ENCODE results near the gene IL15RA.
"Not testable (repeated sequence)": the region's sequence is repeated elsewhere in the genome, so short reads cannot be mapped to it uniquely, and the experiment has no call there.

Gene IL15RA

DNA sequence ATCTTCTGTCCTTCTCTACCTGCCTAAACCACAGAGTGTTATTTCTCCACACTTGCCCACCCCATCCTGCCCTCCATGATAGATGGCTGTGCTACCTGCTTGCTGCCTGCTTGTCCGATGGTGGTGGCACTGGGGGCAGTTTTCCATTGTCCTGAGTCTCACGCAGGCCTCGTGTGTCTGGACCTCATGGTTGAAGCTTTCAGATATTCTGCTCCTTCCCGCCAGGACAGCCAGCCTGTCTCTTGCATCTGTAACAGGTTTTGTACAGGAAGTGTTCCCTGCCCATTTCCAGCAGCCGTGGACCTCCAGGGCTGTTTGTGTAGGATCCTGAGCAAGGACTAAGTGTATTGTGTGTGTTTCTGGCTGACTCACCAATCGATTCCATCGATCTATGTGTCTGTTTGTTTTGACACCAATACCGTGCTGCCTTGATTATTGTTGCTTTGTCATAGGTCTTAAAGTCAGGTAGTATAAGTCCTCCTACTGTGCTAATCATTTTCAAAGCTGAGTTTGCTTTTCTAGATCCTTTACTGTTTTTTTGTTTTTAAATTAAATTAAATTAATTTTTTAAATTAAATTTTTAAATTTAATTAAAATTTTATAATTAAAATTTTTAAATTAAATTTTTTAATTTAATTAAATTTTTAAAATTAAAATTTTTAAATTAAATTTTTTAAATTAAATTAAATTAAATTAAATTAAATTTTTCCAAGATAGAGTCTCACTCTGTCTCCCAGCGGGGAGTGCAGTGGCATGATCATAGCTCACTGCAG lies 8.5 kb downstream of the IL15RA start:
- no peak for DNase-seq

DNA sequence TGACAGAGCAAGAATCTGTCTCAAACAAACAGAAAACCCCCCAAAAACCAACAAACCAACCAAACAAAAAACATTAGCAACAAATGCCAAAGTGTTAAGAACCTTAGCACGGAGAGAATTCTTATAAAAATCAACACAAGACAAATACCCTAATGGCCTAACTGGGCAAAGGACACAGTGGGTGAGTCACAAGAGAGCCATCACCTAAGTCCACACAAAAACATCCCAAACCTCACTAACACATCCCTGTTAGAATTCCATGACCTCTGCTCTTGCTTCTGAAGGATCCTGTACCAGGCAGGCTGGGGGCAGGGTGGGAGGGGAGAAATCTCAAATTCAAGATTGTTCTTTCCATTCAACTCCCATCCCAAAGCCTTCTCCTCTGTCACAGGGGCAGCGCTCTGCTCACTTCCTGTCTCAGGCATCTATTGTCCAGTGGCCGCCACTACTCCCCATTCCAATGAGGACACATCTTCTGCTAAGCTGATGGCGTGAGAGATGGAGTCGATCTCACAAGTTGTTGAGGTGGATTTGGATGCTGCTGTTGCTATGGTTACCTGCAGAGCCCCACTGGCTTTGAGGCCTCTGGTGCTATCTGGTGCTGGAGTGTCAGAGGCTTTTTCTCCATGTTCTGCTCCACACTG lies 9.2 kb downstream of the IL15RA start:
- no peak for DNase-seq

DNA sequence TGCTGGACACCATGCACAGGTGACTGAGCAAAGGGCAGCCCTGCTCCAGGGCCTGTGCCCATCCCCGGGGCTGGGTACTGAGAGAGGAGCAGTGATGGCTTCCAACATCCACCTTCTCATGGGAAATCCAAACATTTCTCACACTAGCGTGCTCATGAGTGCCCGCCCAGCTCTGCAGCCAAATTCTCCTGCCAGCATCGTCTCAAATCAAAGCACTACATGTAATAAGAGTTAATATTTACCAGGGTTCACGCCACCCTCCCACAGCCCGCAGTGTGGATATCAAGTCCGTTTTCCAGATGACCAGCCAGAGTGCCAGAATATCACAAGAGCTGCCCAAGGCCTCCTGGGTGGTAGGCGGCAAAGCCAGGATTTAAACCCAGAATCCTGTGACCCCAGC lies 12.1 kb downstream of the IL15RA start:
- DNase-seq: no peak

DNA sequence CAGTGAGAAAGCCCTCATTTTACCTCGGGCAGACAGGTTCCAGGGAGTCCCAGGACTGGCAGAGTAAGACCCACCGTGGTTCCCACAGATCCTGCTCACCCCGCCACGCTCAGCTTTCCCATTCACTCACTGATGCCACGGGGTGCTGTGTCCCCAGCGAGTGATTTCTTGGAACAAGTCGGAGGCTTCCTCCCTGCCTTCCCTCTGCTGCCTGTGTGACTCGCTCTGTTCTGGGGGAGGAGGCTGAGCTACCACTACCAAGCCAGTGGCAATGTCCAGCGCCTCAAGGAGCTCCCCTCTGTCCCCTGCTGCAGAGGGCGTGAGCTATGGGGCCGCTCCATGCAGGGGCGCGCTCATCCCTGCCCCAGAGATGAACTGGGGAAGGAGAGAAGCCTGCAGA lies 12.6 kb downstream of the IL15RA start:
- DNase-seq: no peak

DNA sequence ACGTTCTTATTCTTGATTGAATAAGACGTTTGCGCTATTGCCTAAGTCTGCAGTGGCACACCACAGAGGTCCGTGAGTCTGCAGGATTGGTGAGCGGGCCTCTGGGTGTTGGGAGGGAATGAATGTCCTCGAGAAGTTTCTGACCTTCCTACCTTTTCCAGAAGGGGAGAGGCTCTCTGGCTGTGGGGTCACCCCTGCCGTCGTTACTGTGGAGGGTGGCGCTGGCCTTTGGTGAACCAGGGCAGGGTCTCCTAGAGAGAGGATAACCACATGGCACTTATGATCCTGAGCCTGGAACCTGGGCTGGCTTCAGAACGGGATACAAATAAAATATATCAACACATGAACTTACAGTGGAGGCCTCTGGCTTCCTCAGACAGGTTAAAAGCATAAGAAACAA lies 13.8 kb downstream of the IL15RA start:
- no peak for DNase-seq

DNA sequence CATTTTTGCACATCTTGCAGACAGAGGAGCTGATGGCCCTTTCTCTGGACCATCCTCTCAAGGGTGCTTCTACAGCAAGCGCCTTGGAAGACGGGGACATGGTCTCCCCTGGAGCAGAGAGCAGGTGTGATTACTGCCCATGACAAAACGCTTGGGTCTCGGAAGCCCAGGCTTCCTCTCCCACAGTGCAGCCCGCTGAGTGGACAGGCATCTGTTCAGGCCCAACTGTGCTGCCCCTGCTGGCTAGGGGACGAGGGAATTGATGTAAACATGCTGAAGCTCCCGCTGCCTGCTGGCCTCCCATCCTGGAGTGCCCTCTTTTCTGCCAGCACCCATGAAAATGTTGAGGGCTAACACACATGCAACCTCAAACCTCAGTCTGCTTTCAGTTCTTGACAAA lies 14.3 kb downstream of the IL15RA start:
- no peak for DNase-seq

DNA sequence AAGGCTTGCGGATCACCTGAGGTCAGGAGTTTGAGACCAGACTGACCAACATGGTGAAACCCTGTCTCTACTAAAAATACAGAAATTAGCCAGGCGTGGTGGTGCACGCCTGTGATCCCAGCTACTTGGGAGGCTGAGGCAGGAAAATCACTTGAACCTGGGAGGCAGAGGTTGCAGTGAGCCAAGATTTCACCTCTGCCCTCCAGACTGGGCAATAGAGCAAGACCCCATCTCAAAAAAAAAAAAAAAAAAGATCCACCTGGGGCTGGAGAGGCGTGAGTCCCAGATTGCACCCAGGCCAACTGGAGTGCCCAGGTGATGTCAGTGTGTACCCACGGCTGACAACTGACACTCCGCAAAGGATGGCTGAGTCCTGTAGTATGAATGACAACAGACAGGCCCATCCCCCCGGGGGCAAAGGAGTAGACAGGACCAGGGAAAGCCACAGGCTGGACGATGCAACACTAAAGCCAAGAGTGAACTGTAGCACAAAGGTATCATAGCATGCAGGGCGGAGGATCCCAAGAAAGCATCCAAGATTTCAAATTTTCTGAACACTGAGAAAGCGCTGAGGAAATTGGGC lies 14.9 kb downstream of the IL15RA start:
- DNase-seq: not testable (repeated sequence)

DNA sequence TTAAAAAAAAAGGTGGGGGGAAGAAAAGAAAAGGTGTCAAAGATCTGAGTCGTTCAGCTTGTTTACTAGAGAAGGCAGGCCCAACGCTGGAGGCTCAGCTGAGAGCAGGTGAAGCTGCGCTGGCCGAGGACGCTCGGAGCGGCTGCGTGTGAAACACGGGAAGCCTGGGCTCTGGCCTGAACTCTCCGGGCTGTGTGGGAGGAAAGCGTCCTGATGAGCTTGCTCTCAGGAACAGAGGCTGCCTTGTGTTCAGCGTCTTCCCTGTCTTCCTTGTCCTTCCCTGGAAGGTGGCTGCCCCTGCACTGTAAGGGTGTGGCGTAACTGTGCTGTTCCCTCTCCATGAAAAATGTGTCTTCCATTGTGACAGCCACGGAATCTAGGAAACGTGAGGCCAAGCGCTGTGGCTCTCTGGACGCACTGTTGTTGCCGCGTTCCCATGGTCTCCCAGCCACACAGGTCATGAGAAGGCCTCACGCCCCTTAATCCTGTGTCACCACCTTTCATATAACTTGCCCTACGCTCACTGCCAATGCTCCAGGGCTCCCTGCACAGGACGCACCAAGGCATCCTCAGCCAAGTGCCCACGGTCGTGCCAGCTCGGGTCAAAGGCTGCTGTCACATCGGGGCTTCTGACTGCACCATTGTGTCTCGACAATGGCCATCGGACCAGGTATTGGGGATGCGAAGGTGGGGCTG lies 15.8 kb downstream of the IL15RA start:
- no peak for DNase-seq

DNA sequence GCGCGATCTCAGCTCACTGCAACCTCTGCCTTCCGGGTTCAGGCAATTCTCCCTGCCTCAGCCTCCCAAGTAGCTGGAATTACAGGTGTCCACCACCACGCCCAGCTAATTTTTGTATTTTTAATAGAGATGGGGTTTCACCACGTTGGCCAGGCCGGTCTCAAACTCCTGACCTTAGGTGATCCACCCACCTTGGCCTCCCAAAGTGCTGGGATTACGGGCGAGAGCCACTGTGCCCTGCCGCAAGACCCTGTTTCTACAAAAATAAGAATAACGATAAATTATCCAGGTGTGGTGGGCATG lies 16.4 kb downstream of the IL15RA start:
- DNase-seq: not testable (repeated sequence)

DNA sequence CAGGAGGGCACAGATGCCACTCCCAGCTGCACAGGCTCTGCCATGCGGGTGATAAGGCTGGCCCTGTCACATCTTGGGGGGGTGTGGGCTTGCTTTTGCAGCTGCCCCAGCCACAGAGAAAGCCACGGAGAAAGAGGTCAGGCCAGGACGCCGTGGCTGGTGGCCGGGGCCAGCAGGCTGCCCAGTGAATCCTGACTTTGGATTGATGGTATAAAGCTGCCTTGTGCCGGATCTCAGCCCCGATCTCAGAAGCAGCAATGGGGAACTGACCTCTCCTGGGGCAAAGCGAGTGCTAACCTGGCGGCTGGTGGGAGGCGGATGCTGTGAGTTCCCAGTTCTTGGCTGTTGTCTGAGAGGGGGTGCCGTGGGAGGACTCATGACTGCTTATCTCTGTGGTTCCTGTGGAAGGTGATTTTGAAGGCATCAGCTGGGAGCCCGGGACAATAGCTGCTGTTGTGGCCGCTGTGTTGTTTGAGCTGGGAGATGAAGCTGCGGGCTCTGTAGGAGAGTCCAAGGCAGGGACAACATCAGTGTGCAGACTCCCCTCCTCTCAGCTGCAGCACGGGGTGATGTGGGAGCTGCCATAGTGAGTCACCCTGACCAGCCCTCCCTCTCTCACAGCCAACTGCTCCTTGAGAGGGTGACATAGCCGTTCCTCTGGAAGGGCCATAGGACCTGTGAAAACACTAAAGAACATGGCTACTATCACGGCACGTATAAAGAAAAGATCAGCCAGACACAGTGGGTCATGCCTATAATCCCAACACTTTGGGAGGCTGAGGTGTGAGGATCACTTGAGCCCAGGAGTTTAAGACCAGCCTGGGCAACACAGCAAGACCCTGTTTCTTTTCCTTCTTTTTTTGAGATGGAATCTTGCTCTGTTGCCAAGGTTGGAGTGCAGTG lies 17.0 kb downstream of the IL15RA start:
- no peak for DNase-seq

DNA sequence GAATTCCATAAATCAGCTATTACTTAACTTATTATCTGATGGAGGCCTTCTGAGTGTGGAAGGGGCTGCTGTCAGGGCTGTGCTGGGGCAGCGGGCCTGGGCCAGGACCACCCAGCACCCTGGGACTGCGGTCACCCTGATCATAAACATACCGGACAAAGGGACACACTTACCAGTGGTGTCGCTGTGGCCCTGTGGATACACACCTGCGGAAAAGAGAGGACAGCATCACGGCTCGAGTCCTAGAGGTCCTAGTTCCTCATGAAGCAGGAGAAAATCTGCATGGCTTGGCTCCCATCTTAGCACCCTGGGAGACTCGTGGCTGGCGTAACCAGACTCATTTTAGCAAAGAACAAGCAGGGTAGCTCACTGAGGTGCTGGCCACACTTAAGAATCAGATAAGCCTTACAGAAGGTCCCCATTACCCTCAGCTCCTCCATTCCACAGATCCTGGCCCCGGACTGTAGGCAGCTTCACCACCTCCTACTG lies 17.7 kb downstream of the IL15RA start:
- no peak for DNase-seq

DNA sequence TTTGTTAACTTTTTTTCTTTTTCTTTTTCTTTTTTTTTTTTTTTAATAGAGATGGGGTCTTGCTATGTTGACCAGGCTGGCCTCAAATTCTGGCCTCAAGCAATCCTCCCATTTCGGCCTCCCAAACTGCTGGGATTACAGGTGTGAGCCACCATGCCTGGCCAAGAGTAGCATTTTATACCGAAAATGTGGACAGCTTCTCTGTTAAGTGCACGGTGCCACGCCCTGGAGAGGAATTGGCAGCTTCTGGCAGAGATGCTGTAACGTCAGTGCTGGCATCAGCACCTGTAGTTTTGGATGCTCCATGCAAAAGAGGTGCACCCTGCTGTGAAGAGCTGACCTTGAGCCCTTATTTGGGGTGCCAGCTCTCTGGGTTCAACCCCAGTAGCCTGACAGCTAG lies 18.2 kb downstream of the IL15RA start:
- DNase-seq: no peak

DNA sequence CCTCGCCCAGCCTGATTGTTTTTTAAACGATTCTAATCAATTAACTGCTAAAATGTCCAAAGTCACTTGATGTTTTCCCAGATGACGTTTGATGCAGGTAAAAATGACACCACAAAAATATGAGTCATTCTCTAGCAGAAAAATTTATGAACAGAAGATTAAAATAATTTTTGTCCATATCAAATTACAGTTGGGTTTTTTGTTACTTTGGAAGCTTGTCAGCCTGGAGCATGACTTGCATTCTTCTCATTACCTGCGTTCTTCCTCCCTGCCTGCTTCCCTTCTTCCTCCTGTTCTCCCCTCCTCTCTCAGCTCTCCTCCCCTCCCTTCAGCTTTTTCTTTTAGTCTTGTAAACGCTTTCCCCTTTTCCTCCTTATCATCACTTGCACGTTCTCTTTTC lies 18.7 kb downstream of the IL15RA start:
- DNase-seq: no peak

DNA sequence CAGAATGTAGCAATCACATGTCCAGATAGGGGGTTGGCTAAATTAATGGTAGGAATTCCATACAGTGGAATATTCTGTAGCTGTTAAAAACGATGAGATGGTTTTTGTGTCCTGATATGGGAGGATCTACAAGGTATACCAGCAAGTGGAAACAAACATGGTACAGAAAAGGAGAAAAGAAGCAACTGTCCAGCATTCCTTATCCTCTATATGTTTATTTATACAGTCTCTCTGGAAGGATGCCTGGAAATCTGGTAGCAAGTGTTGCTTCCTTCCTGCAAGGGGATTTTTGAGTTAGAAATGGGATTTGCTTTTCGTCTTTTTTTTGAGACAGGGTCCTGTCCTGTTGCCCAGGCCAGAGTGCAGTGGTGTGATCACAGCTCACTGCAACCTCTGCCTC lies 19.3 kb downstream of the IL15RA start:
- no peak for DNase-seq

DNA sequence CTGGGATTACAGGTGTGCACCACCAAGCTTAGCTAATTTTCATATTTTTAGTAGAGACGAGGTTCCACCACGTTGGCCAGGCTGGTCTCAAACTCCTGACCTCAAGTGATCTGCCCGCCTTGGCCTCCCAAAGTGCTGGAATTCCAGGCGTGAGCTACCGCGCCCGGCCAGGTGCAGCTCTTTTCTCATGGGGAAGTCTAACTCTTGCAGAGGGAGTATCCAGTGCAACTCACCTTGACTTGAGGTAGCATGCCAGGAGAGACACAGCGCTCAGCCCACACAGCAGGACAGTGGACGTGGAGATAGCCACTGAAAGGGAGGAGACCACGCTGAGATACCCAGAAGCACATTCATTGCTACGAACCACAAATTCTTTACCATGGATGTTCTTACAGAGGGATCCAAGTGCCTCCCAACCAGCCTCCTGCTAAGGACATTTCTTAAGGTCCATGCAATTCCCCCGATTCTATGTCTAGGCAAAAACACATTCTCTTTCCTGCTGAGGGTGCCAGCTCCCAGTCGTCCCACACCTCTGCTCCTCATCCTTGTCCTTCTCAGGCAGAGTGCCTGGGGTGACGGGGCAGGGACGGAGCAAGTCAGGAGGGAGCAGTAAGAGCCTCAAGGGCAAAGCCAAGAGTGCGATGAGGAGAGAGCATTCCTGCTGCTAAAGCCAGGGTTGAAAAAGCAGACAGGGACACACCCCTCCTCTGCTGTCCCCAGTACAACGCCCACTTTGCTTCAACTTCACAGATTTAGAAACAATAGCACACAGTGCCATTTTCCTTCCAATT lies 21.0 kb downstream of the IL15RA start:
- no peak for DNase-seq

DNA sequence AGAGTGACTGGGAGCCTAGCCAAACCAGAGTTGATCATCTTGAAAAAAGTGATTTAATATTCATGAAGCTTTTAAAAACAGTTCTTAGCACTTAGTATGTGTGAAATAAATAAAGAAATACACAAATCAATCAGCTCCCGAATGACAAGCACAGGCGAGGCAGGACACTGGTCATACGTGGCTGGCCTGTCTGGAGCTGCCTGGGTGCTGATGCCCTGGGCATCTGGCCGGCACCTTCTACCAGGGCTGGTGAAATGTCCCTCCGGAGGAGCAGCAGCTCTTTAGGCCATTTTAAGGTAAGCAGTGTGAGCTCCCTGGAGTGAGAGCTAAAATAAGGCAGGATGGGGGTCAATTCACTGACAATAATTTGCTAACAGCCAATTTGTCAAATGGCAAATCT lies 23.7 kb downstream of the IL15RA start:
- no peak for DNase-seq

DNA sequence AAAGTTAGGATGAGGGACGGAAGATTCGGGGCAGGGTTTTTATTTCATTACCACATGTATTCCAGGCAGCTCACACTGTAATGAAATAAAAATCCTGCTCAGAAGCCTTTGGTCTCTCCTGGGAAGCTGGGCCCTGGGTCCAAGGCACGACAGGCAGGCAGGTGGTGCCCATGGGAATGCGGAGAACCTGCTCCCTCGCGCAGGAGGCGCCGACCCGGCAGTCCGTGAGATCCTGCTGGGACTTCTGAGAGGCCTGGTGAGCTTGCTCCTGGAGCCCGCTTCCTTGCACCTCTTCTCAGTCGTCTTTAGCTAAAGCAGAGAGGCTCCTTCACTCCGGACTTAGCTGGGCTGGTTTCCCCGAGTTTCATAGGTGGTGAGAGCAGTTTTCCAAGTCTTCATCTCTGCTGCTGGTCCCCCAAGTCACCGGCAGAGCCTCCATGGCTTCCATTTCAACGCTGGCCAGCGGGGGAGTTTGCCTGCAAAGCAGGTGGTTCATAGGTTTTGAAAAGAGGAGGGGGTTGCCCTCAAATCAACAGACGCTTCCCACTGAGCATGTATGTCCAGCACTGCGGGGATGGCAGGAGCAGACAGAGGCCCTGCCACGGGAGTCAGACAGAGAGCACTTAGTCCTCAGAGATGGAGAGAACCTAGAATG lies 24.5 kb downstream of the IL15RA start:
- no peak for DNase-seq

DNA sequence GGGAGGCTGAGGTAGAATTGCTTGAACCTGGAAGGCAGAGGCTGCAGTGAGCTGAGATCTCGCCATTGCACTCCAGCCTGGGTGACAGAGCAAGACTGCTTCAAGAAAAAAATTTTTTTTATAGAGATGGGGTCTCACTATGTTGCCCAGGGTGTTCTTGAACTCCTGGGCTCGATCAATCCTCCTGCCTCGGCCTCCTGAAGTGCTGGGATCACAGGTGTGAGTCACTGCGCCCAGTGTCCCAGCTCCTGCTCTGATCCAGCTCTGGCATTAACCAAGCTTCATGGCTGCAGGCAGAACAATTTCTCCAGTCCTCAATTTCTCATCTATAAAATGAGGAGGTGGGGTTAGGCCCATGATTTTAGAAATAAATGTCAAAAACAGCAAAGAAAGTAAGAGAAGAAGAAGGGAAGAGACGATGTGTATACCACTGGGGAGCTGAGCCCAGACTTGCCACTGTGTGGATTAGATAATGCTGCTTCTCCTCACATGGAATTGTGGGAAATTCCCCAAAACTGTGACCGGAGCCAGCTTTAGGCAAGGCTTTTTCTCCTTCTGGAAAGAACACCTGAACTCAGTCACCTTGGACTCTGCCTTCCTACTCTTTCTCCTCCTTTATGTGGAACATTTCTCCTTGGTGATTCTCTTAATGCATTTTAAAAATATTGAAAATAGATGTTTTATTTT lies 25.5 kb downstream of the IL15RA start:
- DNase-seq: no peak

DNA sequence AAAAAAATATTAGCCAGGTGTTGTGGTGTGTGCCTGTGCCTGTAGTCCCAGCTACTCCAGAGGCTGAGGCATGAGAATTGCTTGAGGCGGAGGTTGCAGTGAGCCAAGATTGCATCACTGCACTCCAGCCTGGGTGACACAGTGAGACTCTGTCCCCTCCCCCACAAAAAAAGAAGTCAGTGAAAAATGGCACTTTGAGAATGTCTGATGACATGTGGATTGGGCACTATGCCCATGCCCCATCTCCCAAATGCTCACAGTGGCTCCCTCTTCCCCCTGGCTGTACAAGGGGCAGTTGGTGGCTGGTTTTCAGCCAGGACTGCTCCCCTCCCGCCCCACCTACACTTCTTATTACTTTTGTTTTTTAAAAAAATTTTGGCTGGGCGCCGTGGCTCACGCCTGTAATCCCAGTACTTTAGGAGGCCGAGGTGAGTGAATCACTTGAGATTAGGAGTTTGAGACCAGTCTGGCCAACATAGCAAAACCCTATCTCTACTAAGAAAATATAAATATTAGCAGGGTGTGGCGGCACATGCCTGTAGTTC lies 26.1 kb downstream of the IL15RA start:
- no peak for DNase-seq

DNA sequence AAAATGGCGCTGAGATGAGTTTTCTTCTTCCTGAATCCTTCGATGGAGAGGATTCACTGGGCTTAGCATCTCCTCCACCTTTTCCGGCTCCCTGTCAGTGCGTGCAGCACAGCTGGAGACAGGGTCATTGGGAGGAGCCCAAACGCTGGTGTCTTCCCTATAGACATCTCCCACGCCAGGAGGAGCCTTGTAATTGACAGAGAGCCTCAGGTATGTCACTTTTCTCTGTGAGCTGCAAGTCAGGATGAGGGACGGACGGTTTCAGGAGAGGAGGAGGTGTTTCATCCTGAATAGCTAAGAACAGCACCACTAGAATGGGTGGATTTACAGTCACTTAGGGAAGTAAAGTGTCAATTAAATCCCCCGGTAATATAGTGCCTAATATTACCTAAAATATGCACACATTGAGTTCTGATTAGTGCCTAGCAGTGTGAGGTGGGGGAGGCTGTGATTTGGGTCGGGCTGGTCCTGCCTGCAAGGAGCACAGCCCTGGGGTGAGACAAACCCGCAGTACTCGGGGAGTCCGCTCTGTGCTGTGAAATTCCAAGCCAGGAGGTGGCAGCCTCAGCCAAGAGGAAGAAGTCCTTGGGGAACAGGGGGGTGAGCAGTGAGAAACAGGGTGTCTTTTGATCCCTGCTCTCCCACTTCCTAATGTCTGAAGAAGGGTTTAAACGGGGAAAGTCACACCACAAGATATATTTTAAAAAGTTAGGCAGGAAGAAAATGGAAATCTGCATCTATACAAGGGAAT lies 28.2 kb downstream of the IL15RA start:
- no peak for DNase-seq
